Measurements from ENCODE around the gene ST6GALNAC2.
"Not testable (repeated sequence)": the region's sequence is repeated elsewhere in the genome, so short reads cannot be mapped to it uniquely, and the experiment has no call there.

ST6GALNAC2 gene

GRCh38 chr17:76527430-76528111, 58.1 kb downstream of the ST6GALNAC2 start:
- DNase-seq (ENCODE audit: low spot score) = no peak

GRCh38 chr17:76527016-76527415, 58.6 kb downstream of the ST6GALNAC2 start:
- not testable (repeated sequence) for DNase-seq (ENCODE audit: low spot score)

GRCh38 chr17:76525513-76525833, 60.2 kb downstream of the ST6GALNAC2 start:
- DNase-seq (ENCODE audit: low spot score) = not testable (repeated sequence)

GRCh38 chr17:76524598-76525512, 60.8 kb downstream of the ST6GALNAC2 start:
- no peak for DNase-seq (ENCODE audit: low spot score)

GRCh38 chr17:76523084-76524037, 62.3 kb downstream of the ST6GALNAC2 start:
- no peak for DNase-seq (ENCODE audit: low spot score)

GRCh38 chr17:76521683-76522082, 64.0 kb downstream of the ST6GALNAC2 start:
- not testable (repeated sequence) for DNase-seq (ENCODE audit: low spot score)

- DNase-seq (ENCODE audit: low spot score) = no peak
Observed at GRCh38 chr17:76521262-76521661, 64.4 kb downstream of the ST6GALNAC2 start.

GRCh38 chr17:76519048-76519966, 66.4 kb downstream of the ST6GALNAC2 start:
- no peak for DNase-seq (ENCODE audit: low spot score)

- no peak for DNase-seq (ENCODE audit: low spot score)
Observed at GRCh38 chr17:76517638-76518038, 68.0 kb downstream of the ST6GALNAC2 start.

Data from putamen (tissue), 1 donor.